Panc1 (cell line): ENCODE measurements around the gene ZNF232. TPM values are rescaled to one million over a fixed set of nuclear protein-coding genes. Genes with fewer than 3 reads are reported as not detected.
"Not testable (repeated sequence)": the region's sequence is repeated elsewhere in the genome, so short reads cannot be mapped to it uniquely, and the experiment has no call there.

ENCODE experiments used
- ATAC-seq: fragments of 200-7000 bp; cut with Tn5 transposase; 2 replicates; pipeline ENCODE4 v1.9.1; 2020; ENCODE audit warnings: mild to moderate bottlenecking, moderate library complexity
- BruUV-seq: library from RNA; stranded (reverse); fragments of 400-500 nt; replicated peaks from 2 replicates; lab custom pipeline; 2021; lab: Mats Ljungman, UMichigan
- CTCF ChIA-PET: fragments of 300-600 bp; sonication (Branson Sonifier 250); formaldehyde crosslinking; loops from one replicate; lab custom pipeline; 2022; ENCODE audit warnings: antibody characterized with exemption; lab: Charles Lee
- POLR2A ChIA-PET: fragments of 300-600 bp; sonication (Branson Sonifier 250); formaldehyde crosslinking; loops from one replicate; lab custom pipeline; 2022; ENCODE audit warnings: antibody characterized with exemption; lab: Charles Lee
- DNase-seq: peaks from one replicate; pipeline ENCODE4 v3.0.0-alpha.2; 2010; ENCODE audit warnings: low read depth, low spot score
- H3K27ac ChIP-seq: 2 replicates; pipeline ENCODE4 v1.5.1; 2011; ENCODE audit warnings: mild to moderate bottlenecking, low read length, inconsistent platforms
- H3K27me3 ChIP-seq: fragments of 200-500 bp; sonication (Bioruptor generic); 2 replicates; pipeline ENCODE4 v1.6.0; 2014; ENCODE audit warnings: low read length, inconsistent platforms; ENCODE audit not compliant: control insufficient read depth, insufficient read depth
- H3K36me3 ChIP-seq: fragments of 200-500 bp; sonication (Bioruptor generic); 2 replicates; pipeline ENCODE4 v1.5.1; 2014; ENCODE audit warnings: inconsistent platforms, mild to moderate bottlenecking, low read length, moderate library complexity; ENCODE audit not compliant: control insufficient read depth, insufficient read depth
- H3K4me1 ChIP-seq: 2 replicates; pipeline ENCODE4 v1.5.1; 2011; ENCODE audit warnings: inconsistent platforms, mild to moderate bottlenecking, low read length, moderate library complexity; ENCODE audit not compliant: control insufficient read depth, insufficient read depth
- H3K4me3 ChIP-seq, 2 experiments: 2 replicates each; pipeline ENCODE4 v1.5.1; 2011 to 2012; ENCODE audit warnings: low read depth in 2 of 2, low read length in 2 of 2, mild to moderate bottlenecking in 2 of 2, inconsistent platforms in 1 of 2, moderate library complexity in 1 of 2
- H3K9me3 ChIP-seq: fragments of 200-500 bp; sonication (Bioruptor generic); 2 replicates; pipeline ENCODE4 v1.5.1; 2014; ENCODE audit warnings: low read depth, mild to moderate bottlenecking, inconsistent platforms, low read length, moderate library complexity; ENCODE audit not compliant: control insufficient read depth, insufficient read depth
- CTCF ChIP-seq: fragments of 450-650 bp; IDR thresholded peaks from 2 replicates; pipeline ENCODE4 v1.5.1; 2017; ENCODE audit warnings: mild to moderate bottlenecking
- POLR2AphosphoS5 ChIP-seq: IDR thresholded peaks from 2 replicates; pipeline ENCODE4 v1.6.1; 2012; ENCODE audit warnings: mild to moderate bottlenecking, low read depth, low read length, moderate library complexity
- REST ChIP-seq, 2 experiments: IDR thresholded peaks; 2 replicates each; pipeline ENCODE4 v1.6.1; 2011 to 2012; ENCODE audit warnings: low read depth in 2 of 2, control low read depth in 1 of 2, low read length in 1 of 2, mild to moderate bottlenecking in 1 of 2, moderate library complexity in 1 of 2; ENCODE audit not compliant: insufficient read depth in 1 of 2
- SIN3A ChIP-seq: IDR thresholded peaks from 2 replicates; pipeline ENCODE4 v1.6.1; 2012; ENCODE audit warnings: low read depth, mild to moderate bottlenecking, low read length, moderate library complexity, borderline replicate concordance; ENCODE audit not compliant: insufficient read depth
- TCF7L2 ChIP-seq: IDR thresholded peaks from 2 replicates; pipeline ENCODE4 v1.6.1; 2011; ENCODE audit warnings: mild to moderate bottlenecking, low read depth, low read length, inconsistent platforms
- in situ Hi-C: cut with HindIII; loops from 2 replicates; pipeline ENCODE4 v1.10.0; 2016; ENCODE audit warnings: low sequenced_read_pairs, low pct_unique_long_range_greater_than_20kb
- intact Hi-C: fragments of 100-400 bp; cut with micrococcal nuclease; formaldehyde crosslinking; loops from one replicate; pipeline ENCODE4 v1.10.0; 2022; ENCODE audit not compliant: unreplicated experiment
- total RNA-seq: library from RNA; stranded (reverse); gene quantifications from one replicate; pipeline ENCODE4 v1.2.1, GENCODE V29; 2021; ENCODE audit not compliant: unreplicated experiment

The ZNF232 gene
- total RNA-seq, 1 experiment from 2014 or later = 8.7 TPM

GRCh38 chr17:5139458-5139732 lies 27.7 kb upstream of the ZNF232 start:
- DNase-seq = no peak
- Histone ChIP-seq H3K27ac (no peak overlapping the region), H3K36me3 (no peaks in the 10 kb centered on the region), H3K4me3 (no peak overlapping the region), H3K27me3 (no peaks in the 10 kb centered on the region), H3K4me1 (no peaks in the 10 kb centered on the region), H3K9me3 (no peaks in the 10 kb centered on the region)
- CTCF ChIA-PET = no interaction called here
- in situ Hi-C loops (no loop called here), intact Hi-C loops (no loop called here)
- no peak for ATAC-seq
- POLR2A ChIA-PET = no interaction called here
- BruUV-seq = no TSS peak
- TF ChIP-seq POLR2AphosphoS5 = no peak

- no peaks in the 10 kb centered on the region for H3K27me3 ChIP-seq
- no peak for DNase-seq
- H3K4me3 ChIP-seq = no peak overlapping the region
- no peaks in the 10 kb centered on the region for H3K4me1 ChIP-seq
- H3K36me3 ChIP-seq = no peaks in the 10 kb centered on the region
- CTCF ChIA-PET = no interaction called here
- H3K9me3 ChIP-seq = no peaks in the 10 kb centered on the region
- TF ChIP-seq SIN3A = no peak
- no peak for TF ChIP-seq REST (IDR thresholded peaks at IDR 0.05; ENCODE audit: insufficient read depth in 1 of 2, low read depth in 2 of 2, low read length in 1 of 2)
- no peak for TF ChIP-seq POLR2AphosphoS5
- TF ChIP-seq CTCF = no peak
- TF ChIP-seq TCF7L2 = no peak
- in situ Hi-C loops (no loop called here), intact Hi-C loops (no loop called here)
- POLR2A ChIA-PET = no interaction called here
- ATAC-seq = no peak
- H3K27ac ChIP-seq = no peak overlapping the region
- no TSS peak for BruUV-seq
Observed at GRCh38 chr17:5138616-5139457, 27.2 kb upstream of the ZNF232 start.

GRCh38 chr17:5138198-5138544 lies 26.5 kb upstream of the ZNF232 start:
- POLR2A ChIA-PET, H3K4me3 ChIP-seq, ATAC-seq, intact Hi-C loops, H3K9me3 ChIP-seq, H3K36me3 ChIP-seq, CTCF ChIA-PET, in situ Hi-C loops, H3K27ac ChIP-seq, BruUV-seq, H3K4me1 ChIP-seq, DNase-seq, H3K27me3 ChIP-seq: not testable (repeated sequence)

- in situ Hi-C loops, BruUV-seq, H3K4me1 ChIP-seq, DNase-seq, H3K36me3 ChIP-seq, H3K27me3 ChIP-seq, H3K4me3 ChIP-seq, H3K27ac ChIP-seq, intact Hi-C loops, ATAC-seq, CTCF ChIA-PET, H3K9me3 ChIP-seq, POLR2A ChIA-PET: not testable (repeated sequence)
Observed at GRCh38 chr17:5137511-5138197, 26.0 kb upstream of the ZNF232 start.
